ENCODE results near the gene FPR1. TPM values are rescaled to one million over a fixed set of nuclear protein-coding genes. Genes with fewer than 3 reads are reported as not detected.

Gene FPR1
- total and polyA plus RNA-seq, 2 of the 8 experiments (the other 6 are each of a cell fraction or from before 2014, with no cell fraction given), result 0.11 TPM; not detected in 1

DNA sequence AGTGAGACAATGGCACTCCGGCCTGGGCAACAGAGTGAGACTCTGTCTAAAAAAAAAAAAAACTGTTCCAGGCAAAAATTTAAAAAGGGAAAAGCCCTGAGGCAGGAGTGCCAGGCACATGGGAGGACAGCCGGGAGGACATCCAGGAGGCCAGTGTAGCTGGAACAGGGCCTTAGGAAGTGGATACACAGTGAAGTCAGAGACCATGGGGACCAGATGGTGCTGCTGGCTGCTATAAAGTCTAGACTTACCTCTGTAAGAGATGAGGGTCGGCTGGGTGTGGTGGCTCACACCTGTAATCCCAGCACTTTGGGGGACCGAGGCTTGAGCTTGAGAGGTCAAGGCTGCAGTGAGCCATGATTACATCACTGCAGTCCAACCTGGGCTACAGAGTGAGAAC lies 42.9 kb downstream of the FPR1 start:
- H3K27me3 ChIP-seq (replicated peaks in 1 of 4; ENCODE audit: control insufficient read depth in 3 of 4, extremely low read depth in 1 of 4, insufficient read depth in 3 of 4, low read length in 3 of 4), result peaks cover 0 to 3% (median 0%) of the 10 kb centered on the region in 4 experiments; a peak in 3 of 7 replicates
- no peak overlapping the region for H3K4me2 ChIP-seq (ENCODE audit: insufficient read depth in 1 of 2, low read depth in 2 of 2, low read length in 2 of 2)
- no peaks in the 10 kb centered on the region for H4K20me1 ChIP-seq (replicated peaks in 1 of 2; ENCODE audit: control insufficient read depth in 1 of 2, insufficient read depth in 2 of 2, low read length in 2 of 2)
- no peak overlapping the region for H3K4me3 ChIP-seq (ENCODE audit: extremely low read depth in 1 of 4, insufficient read depth in 2 of 4, low read depth in 3 of 4, low read length in 4 of 4)
- no peak overlapping the region for H4K91ac ChIP-seq (replicated peaks; ENCODE audit: insufficient read length, low read length)
- H2BK15ac ChIP-seq (ENCODE audit: low read length), result no peak overlapping the region
- 84% methylated on average over 4 of the region's 4 CpGs; no CpG with 5 or more reads in 1 of the 2 experiments for WGBS, 2 experiments (ENCODE audit: extremely low coverage in 1 of 2, insufficient coverage in 1 of 2, insufficient read length in 1 of 2, insufficient replicate concordance in 2 of 2, low coverage in 1 of 2, low lambda C conversion rate in 2 of 2, missing lambda C conversion rate in 1 of 2)
- no peak overlapping the region for H2BK20ac ChIP-seq (ENCODE audit: low read length)
- DNase-seq (ENCODE audit: low read depth in 1 of 2, low spot score in 2 of 2), result no peak
- no peak overlapping the region for H2AFZ ChIP-seq (ENCODE audit: low read length)
- H3K56ac ChIP-seq (replicated peaks; ENCODE audit: insufficient read length, low read depth, low read length), result no peak overlapping the region
- no peak overlapping the region for H2BK120ac ChIP-seq (replicated peaks; ENCODE audit: low read depth, low read length)
- TF ChIP-seq, protein P1, sequence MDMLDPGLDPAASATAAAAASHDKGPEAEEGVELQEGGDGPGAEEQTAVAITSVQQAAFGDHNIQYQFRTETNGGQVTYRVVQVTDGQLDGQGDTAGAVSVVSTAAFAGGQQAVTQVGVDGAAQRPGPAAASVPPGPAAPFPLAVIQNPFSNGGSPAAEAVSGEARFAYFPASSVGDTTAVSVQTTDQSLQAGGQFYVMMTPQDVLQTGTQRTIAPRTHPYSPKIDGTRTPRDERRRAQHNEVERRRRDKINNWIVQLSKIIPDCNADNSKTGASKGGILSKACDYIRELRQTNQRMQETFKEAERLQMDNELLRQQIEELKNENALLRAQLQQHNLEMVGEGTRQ (IDR thresholded peaks at IDR 0.05; ENCODE audit: low read length), result no peak
- TF ChIP-seq KDM5A (IDR thresholded peaks at IDR 0.05; ENCODE audit: low read length) (no peak), SIRT6 (IDR thresholded peaks at IDR 0.05; ENCODE audit: low read length) (no peak), GTF2F1 (IDR thresholded peaks at IDR 0.05; ENCODE audit: borderline replicate concordance, low read depth, low read length) (no peak)
- TF ChIP-seq, protein P2, sequence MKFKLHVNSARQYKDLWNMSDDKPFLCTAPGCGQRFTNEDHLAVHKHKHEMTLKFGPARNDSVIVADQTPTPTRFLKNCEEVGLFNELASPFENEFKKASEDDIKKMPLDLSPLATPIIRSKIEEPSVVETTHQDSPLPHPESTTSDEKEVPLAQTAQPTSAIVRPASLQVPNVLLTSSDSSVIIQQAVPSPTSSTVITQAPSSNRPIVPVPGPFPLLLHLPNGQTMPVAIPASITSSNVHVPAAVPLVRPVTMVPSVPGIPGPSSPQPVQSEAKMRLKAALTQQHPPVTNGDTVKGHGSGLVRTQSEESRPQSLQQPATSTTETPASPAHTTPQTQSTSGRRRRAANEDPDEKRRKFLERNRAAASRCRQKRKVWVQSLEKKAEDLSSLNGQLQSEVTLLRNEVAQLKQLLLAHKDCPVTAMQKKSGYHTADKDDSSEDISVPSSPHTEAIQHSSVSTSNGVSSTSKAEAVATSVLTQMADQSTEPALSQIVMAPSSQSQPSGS (IDR thresholded peaks at IDR 0.05; ENCODE audit: low read length), result no peak
- no peak overlapping the region for H2BK12ac ChIP-seq (ENCODE audit: low read depth, low read length)
- peaks cover 5% of the 10 kb centered on the region for H3K23me2 ChIP-seq (ENCODE audit: low read depth, low read length)
- no peak for FAIRE-seq
- H3K79me1 ChIP-seq (ENCODE audit: low read depth, low read length), result no peaks in the 10 kb centered on the region
- POLR2A ChIA-PET (ENCODE audit: partially characterized antibody), result interaction anchor here (0.7 kb wide), 1 partner anchor 518 kb away, joined by 4 read pairs; no protein-coding TSS in a partner anchor
- no peak overlapping the region for H3K27ac ChIP-seq (ENCODE audit: low read depth, low read length)
- H3K4me1 ChIP-seq (replicated peaks in 1 of 4; ENCODE audit: control insufficient read depth in 3 of 4, insufficient read depth in 4 of 4, low read length in 3 of 4), result 0 out of 7 replicates have a peak, but pooled peaks cover 0 to 2% (median 0%) of the 10 kb centered on the region in 4 experiments
- H3K4ac ChIP-seq (replicated peaks; ENCODE audit: insufficient read length, low read depth, low read length), result no peak overlapping the region
- no peak overlapping the region for H3K18ac ChIP-seq (ENCODE audit: extremely low read depth, low read length)
- H2AK5ac ChIP-seq (ENCODE audit: low read depth, low read length), result no peak overlapping the region
- no peak overlapping the region for H3K14ac ChIP-seq (ENCODE audit: insufficient read length)
- no peak overlapping the region for H4K8ac ChIP-seq (ENCODE audit: extremely low read depth, insufficient read depth, low read length)
- H3K79me2 ChIP-seq (ENCODE audit: control insufficient read depth in 1 of 2, insufficient read depth in 2 of 2, low read length in 2 of 2), result no peaks in the 10 kb centered on the region
- CTCF ChIA-PET (ENCODE audit: partially characterized antibody), result interaction anchor here (0.6 to 3.2 kb wide), 4 partner anchors 8 to 70 kb away, joined by 3 to 14 read pairs (median 5); no protein-coding TSS in a partner anchor
- no peaks in the 10 kb centered on the region for H3K9me3 ChIP-seq (ENCODE audit: insufficient read depth in 2 of 2, low read depth in 1 of 2, low read length in 1 of 2)
- no peak overlapping the region for H3K9ac ChIP-seq (replicated peaks in 1 of 4; ENCODE audit: extremely low read depth in 1 of 4, low read depth in 3 of 4, low read length in 3 of 4)
- no peak overlapping the region for H2BK5ac ChIP-seq (ENCODE audit: low read depth, low read length)
- H4K5ac ChIP-seq (ENCODE audit: insufficient read length, low read depth, low read length), result no peak overlapping the region
- H3K36me3 ChIP-seq (ENCODE audit: control insufficient read depth in 2 of 4, insufficient read depth in 4 of 4, low read length in 3 of 4), result no peaks in the 10 kb centered on the region
- H3K23ac ChIP-seq (ENCODE audit: insufficient read length), result no peak overlapping the region
